A673 (cell line): ENCODE measurements around the gene TPP1. TPM values are rescaled to one million over a fixed set of nuclear protein-coding genes. Genes with fewer than 3 reads are reported as not detected.
A peak's percentile ranks its signal among the peaks of the same experiment; 100 is the strongest.

Experiments used
- BruUV-seq: library from RNA; stranded (reverse); fragments of 400-500 nt; replicated peaks from 2 replicates; lab custom pipeline; 2021; lab: Mats Ljungman, UMichigan
- CTCF ChIA-PET: fragments of 300-600 bp; sonication (Branson Sonifier 250); formaldehyde crosslinking; loops from one replicate; lab custom pipeline; 2022; ENCODE audit warnings: antibody characterized with exemption; lab: Charles Lee
- POLR2A ChIA-PET: fragments of 300-600 bp; sonication (Branson Sonifier 250); formaldehyde crosslinking; loops from one replicate; lab custom pipeline; 2022; ENCODE audit warnings: antibody characterized with exemption; ENCODE audit not compliant: low non-redundant PET; lab: Charles Lee
- DNase-seq: peaks from one replicate; pipeline ENCODE4 v3.0.0-alpha.2; 2015; ENCODE audit warnings: low spot score
- H3K27ac ChIP-seq: fragments of 200-600 bp; sonication (generic); 2 replicates; pipeline ENCODE4 v1.5.1; 2016; ENCODE audit warnings: mixed run types, low read depth, mild to moderate bottlenecking, mixed read lengths, antibody characterized with exemption, low read length; ENCODE audit not compliant: poor library complexity, severe bottlenecking
- H3K27me3 ChIP-seq: fragments of 200-600 bp; sonication (generic); replicated peaks from 2 replicates; pipeline ENCODE4 v1.6.1; 2017; ENCODE audit warnings: mixed run types, low read depth, mild to moderate bottlenecking, mixed read lengths, antibody characterized with exemption, low read length; ENCODE audit not compliant: insufficient read depth, poor library complexity
- H3K36me3 ChIP-seq: fragments of 200-600 bp; sonication (generic); 2 replicates; pipeline ENCODE4 v1.6.1; 2016; ENCODE audit warnings: mixed run types, mild to moderate bottlenecking, mixed read lengths, antibody characterized with exemption, low read length; ENCODE audit not compliant: insufficient read depth, poor library complexity, severe bottlenecking
- H3K4me1 ChIP-seq: fragments of 200-600 bp; sonication (generic); 2 replicates; pipeline ENCODE4 v1.6.1; 2017; ENCODE audit warnings: mixed run types, mild to moderate bottlenecking, mixed read lengths, antibody characterized with exemption, low read length; ENCODE audit not compliant: insufficient read depth, poor library complexity, severe bottlenecking
- H3K4me3 ChIP-seq: fragments of 200-600 bp; sonication (generic); 2 replicates; pipeline ENCODE4 v1.5.1; 2016; ENCODE audit warnings: low read depth, mixed run types, mild to moderate bottlenecking, mixed read lengths, low read length; ENCODE audit not compliant: poor library complexity, severe bottlenecking
- H3K9me3 ChIP-seq: fragments of 200-600 bp; sonication (generic); 2 replicates; pipeline ENCODE4 v1.6.1; 2016; ENCODE audit warnings: mixed run types, low read depth, mild to moderate bottlenecking, mixed read lengths, antibody characterized with exemption, low read length; ENCODE audit not compliant: poor library complexity, severe bottlenecking
- CTCF ChIP-seq: fragments of 300-800, 200-600 bp; sonication (generic); conservative IDR thresholded peaks from 2 replicates; pipeline ENCODE4 v1.5.1; 2017; ENCODE audit warnings: low read depth, mild to moderate bottlenecking, antibody characterized with exemption, low read length, moderate library complexity, mixed read lengths
- EZH2 ChIP-seq: fragments of 200-600 bp; sonication (generic); IDR thresholded peaks from 2 replicates; pipeline ENCODE4 v1.6.1; 2017; ENCODE audit warnings: borderline replicate concordance, low read depth, mild to moderate bottlenecking, mixed read lengths, antibody characterized with exemption, low read length; ENCODE audit not compliant: poor library complexity, severe bottlenecking
- intact Hi-C: fragments of 100-400 bp; cut with micrococcal nuclease; formaldehyde crosslinking; loops from one replicate; pipeline ENCODE4 v1.10.0; 2022; ENCODE audit not compliant: unreplicated experiment
- total RNA-seq: library from RNA; stranded (reverse); gene quantifications from 2 replicates; pipeline ENCODE4 v1.2.3, GENCODE V29; 2021

The TPP1 gene
- total RNA-seq, 1 experiment from 2014 or later: 53.0 TPM

- POLR2A ChIA-PET: no interaction called here
- H3K27ac ChIP-seq: no peak overlapping the region
- H3K27me3 ChIP-seq: no peaks in the 10 kb centered on the region
- peaks cover 15% of the 10 kb centered on the region for H3K4me1 ChIP-seq
- no peaks in the 10 kb centered on the region for H3K36me3 ChIP-seq
- H3K4me3 ChIP-seq: no peak overlapping the region
- CTCF ChIA-PET: no interaction called here
- TF ChIP-seq CTCF (no peak), EZH2 (no peak)
- DNase-seq: no peak
- intact Hi-C loops: no loop called here
- no peaks in the 10 kb centered on the region for H3K9me3 ChIP-seq
- BruUV-seq: no TSS peak
These were observed 23.7 kb upstream of the TPP1 start for GRCh38 chr11:6642957-6643356.

- Histone ChIP-seq H3K9me3 (no peaks in the 10 kb centered on the region), H3K27me3 (no peaks in the 10 kb centered on the region), H3K4me3 (no peak overlapping the region), H3K36me3 (no peaks in the 10 kb centered on the region), H3K27ac (no peak overlapping the region), H3K4me1 (no peaks in the 10 kb centered on the region)
- POLR2A ChIA-PET: no interaction called here
- no peak for TF ChIP-seq EZH2
- TF ChIP-seq CTCF: no peak
- no peak for DNase-seq
- intact Hi-C loops: no loop called here
- BruUV-seq: no TSS peak
- CTCF ChIA-PET: no interaction called here
These were observed 21.9 kb upstream of the TPP1 start for GRCh38 chr11:6640985-6641701.

- TSS peak; percentile 28 for BruUV-seq
- Histone ChIP-seq H3K27ac (no peak overlapping the region), H3K9me3 (no peaks in the 10 kb centered on the region), H3K4me3 (no peak overlapping the region), H3K4me1 (no peaks in the 10 kb centered on the region), H3K27me3 (no peaks in the 10 kb centered on the region), H3K36me3 (no peaks in the 10 kb centered on the region)
- DNase-seq: no peak
- CTCF ChIA-PET: no interaction called here
- POLR2A ChIA-PET: no interaction called here
- TF ChIP-seq CTCF (no peak), EZH2 (no peak)
- intact Hi-C loops: no loop called here
These were observed 21.1 kb upstream of the TPP1 start for GRCh38 chr11:6640036-6640984.
